K562 (cell line): Measurements from ENCODE around the gene EDA. TPM values are rescaled to one million over a fixed set of nuclear protein-coding genes. Genes with fewer than 3 reads are reported as not detected.

Experiments
- ATAC-seq: fragments of 200-7000 bp; cut with Tn5 transposase; 3 replicates; pipeline ENCODE4 v1.9.1; 2020; ENCODE audit warnings: moderate library complexity
- BruUV-seq: library from RNA; stranded (reverse); fragments of 400-500 nt; replicated peaks from 2 replicates; lab custom pipeline; 2021; lab: Mats Ljungman, UMichigan
- CTCF ChIA-PET: fragments of 300-600 bp; formaldehyde crosslinking; extraction: SDS; loops from one replicate; lab custom pipeline; 2021; ENCODE audit warnings: low intra/inter-chr PET ratio; lab: Yijun Ruan, JAX
- POLR2A ChIA-PET: fragments of 300-600, 350-650 bp; sonication (Branson Sonifier 250); formaldehyde crosslinking; extraction: SDS; loops from one replicate; lab custom pipeline; 2021; ENCODE audit warnings: antibody characterized with exemption, inconsistent platforms; lab: Yijun Ruan, JAX
- DNase-seq, 4 experiments: peaks; one replicate each; pipeline versions ENCODE4 v3.0.0 to v3.0.0-alpha.2; 2011 to 2018; ENCODE audit warnings: low spot score in 3 of 4, mixed read lengths in 3 of 4; ENCODE audit errors: extremely low read depth in 1 of 4
- FAIRE-seq: peaks from 2 replicates; lab custom pipeline; 2011; peaks lifted over from hg19 to GRCh38; lab: Jason Lieb, UNC
- H2AFZ ChIP-seq: 2 replicates; pipeline ENCODE4 v1.6.0; 2011; ENCODE audit warnings: low read depth, low read length, control low read depth, inconsistent platforms
- H3K27ac ChIP-seq: fragments of 200-600 bp; 3 replicates; pipeline ENCODE4 v1.8.0; 2011; ENCODE audit warnings: low read depth, mild to moderate bottlenecking, control low read depth, inconsistent platforms, low read length, moderate library complexity, mixed read lengths; ENCODE audit errors: extremely low read depth
- H3K27me3 ChIP-seq, 2 experiments: fragments of 300-600 bp in 1 of 2; 2 replicates in 1 of 2; 3 replicates in 1 of 2; pipeline versions ENCODE4 v1.6.0 to v1.8.0; 2011; ENCODE audit warnings: inconsistent platforms in 2 of 2, low read length in 2 of 2, mild to moderate bottlenecking in 1 of 2, mixed read lengths in 1 of 2, moderate library complexity in 1 of 2; ENCODE audit not compliant: control insufficient read depth in 2 of 2, insufficient read depth in 2 of 2
- H3K36me3 ChIP-seq: fragments of 300-600 bp; 3 replicates; pipeline ENCODE4 v1.8.0; 2011; ENCODE audit warnings: mild to moderate bottlenecking, low read length, inconsistent platforms; ENCODE audit not compliant: control insufficient read depth, insufficient read depth
- H3K4me1 ChIP-seq, 2 experiments: fragments of 200-600 bp in 1 of 2; replicated peaks in 1 of 2; 2 replicates in 1 of 2; 3 replicates in 1 of 2; pipeline versions ENCODE4 v1.5.1 to v1.8.0; 2011; ENCODE audit warnings: inconsistent platforms in 2 of 2, low read length in 2 of 2, mild to moderate bottlenecking in 1 of 2, mixed read lengths in 1 of 2, moderate library complexity in 1 of 2; ENCODE audit not compliant: control insufficient read depth in 2 of 2, insufficient read depth in 2 of 2
- H3K4me2 ChIP-seq: 2 replicates; pipeline ENCODE4 v1.6.1; 2011; ENCODE audit warnings: low read length, control low read depth, inconsistent platforms, mixed read lengths; ENCODE audit not compliant: insufficient read depth
- H3K4me3 ChIP-seq: fragments of 200-600 bp; sonication (generic), shearing (Covaris generic); 2 replicates; pipeline ENCODE4 v1.5.1; 2016; ENCODE audit warnings: control low read depth, inconsistent platforms
- H3K79me2 ChIP-seq: fragments of 200-600 bp; 3 replicates; pipeline ENCODE4 v1.8.0; 2011; ENCODE audit warnings: low read length, inconsistent platforms; ENCODE audit not compliant: control insufficient read depth, insufficient read depth
- H3K9ac ChIP-seq, 2 experiments: 2 replicates each; pipeline versions ENCODE4 v1.6.0 to v1.6.1; 2011; ENCODE audit warnings: low read depth in 2 of 2, low read length in 2 of 2, control low read depth in 1 of 2, inconsistent platforms in 1 of 2, mild to moderate bottlenecking in 1 of 2, mixed read lengths in 1 of 2; ENCODE audit not compliant: insufficient read depth in 1 of 2
- H3K9me1 ChIP-seq: one replicate; pipeline ENCODE4 v1.6.0; 2011; ENCODE audit warnings: inconsistent platforms, mild to moderate bottlenecking, low read length, moderate library complexity; ENCODE audit not compliant: control insufficient read depth, insufficient read depth
- H3K9me3 ChIP-seq: replicated peaks from 2 replicates; pipeline ENCODE4 v1.5.1; 2011; ENCODE audit warnings: low read depth, low read length, inconsistent platforms; ENCODE audit not compliant: control insufficient read depth, insufficient read depth
- H4K20me1 ChIP-seq: replicated peaks from 2 replicates; pipeline ENCODE4 v1.6.1; 2011; ENCODE audit warnings: low read length, inconsistent platforms, mixed read lengths; ENCODE audit not compliant: control insufficient read depth, insufficient read depth
- ASH1L ChIP-seq: fragments of 450-650 bp; IDR thresholded peaks from 2 replicates; pipeline ENCODE4 v1.6.1; 2018; ENCODE audit warnings: borderline replicate concordance, mild to moderate bottlenecking, low read depth; ENCODE audit not compliant: partially characterized antibody
- CBX3 ChIP-seq, 2 experiments: IDR thresholded peaks; 1 replicate in 1 of 2; 2 replicates in 1 of 2; pipeline ENCODE4 v1.6.1; 2012; ENCODE audit warnings: inconsistent platforms in 2 of 2, low read length in 2 of 2, borderline replicate concordance in 1 of 2, control low read depth in 1 of 2
- E2F8 ChIP-seq: fragments of 450-650 bp; IDR thresholded peaks from 2 replicates; pipeline ENCODE4 v1.7.1; 2018; ENCODE audit warnings: mild to moderate bottlenecking, low read depth; ENCODE audit not compliant: partially characterized antibody
- ELK1 ChIP-seq: sonication (generic); formaldehyde crosslinking; IDR thresholded peaks from 2 replicates; pipeline ENCODE4 v1.8.1; 2022; ENCODE audit warnings: missing genetic modification reagents
- HNRNPLL ChIP-seq: fragments of 200-400 bp; formaldehyde crosslinking; IDR thresholded peaks from 2 replicates; pipeline ENCODE4 v1.6.1; 2017; ENCODE audit warnings: low read length, low read depth, mild to moderate bottlenecking; ENCODE audit not compliant: poor library complexity, severe bottlenecking
- JUND ChIP-seq, 2 experiments: IDR thresholded peaks; 2 replicates in 1 of 2; 3 replicates in 1 of 2; pipeline ENCODE4 v1.6.1; 2011; ENCODE audit warnings: borderline replicate concordance in 2 of 2, low read depth in 2 of 2, low read length in 2 of 2, improper control_type of control experiment in 1 of 2, missing biosample characterization in 1 of 2, missing genetic modification characterization in 1 of 2, missing genetic modification reagents in 1 of 2
- MEF2D ChIP-seq: conservative IDR thresholded peaks from 2 replicates; pipeline ENCODE4 v1.6.1; 2016; ENCODE audit warnings: low read depth, missing genetic modification characterization, missing compliant biosample characterization
- SREBF1 ChIP-seq: fragments of 150-350 bp; IDR thresholded peaks from 2 replicates; pipeline ENCODE4 v1.6.1; 2014; ENCODE audit warnings: antibody characterized with exemption, low read depth, low read length, borderline replicate concordance
- TFE3 ChIP-seq: fragments of 450-650 bp; formaldehyde crosslinking; IDR thresholded peaks from 2 replicates; pipeline ENCODE4 v1.4.0; 2020; ENCODE audit warnings: mild to moderate bottlenecking, mixed read lengths
- ZKSCAN8 ChIP-seq: fragments of 200-800 bp; sonication (Bioruptor generic); IDR thresholded peaks from 2 replicates; pipeline ENCODE4 v1.6.1; 2016; ENCODE audit warnings: missing genetic modification characterization, missing compliant biosample characterization
- ZNF133 ChIP-seq: fragments of 250-450 bp; sonication (Bioruptor Pico); IDR thresholded peaks from 2 replicates; pipeline ENCODE4 v1.4.0; 2020; ENCODE audit warnings: mild to moderate bottlenecking
- WGBS: fragments of 100-300 bp; shearing (Covaris generic); methylation state at CpG from one replicate; pipeline ENCODE4 v1.1.6; 2016; ENCODE audit warnings: low coverage, mixed read lengths; ENCODE audit not compliant: insufficient coverage; ENCODE audit errors: missing lambda C conversion rate; 5-methylcytosine and 5-hydroxymethylcytosine counted together
- in situ Hi-C: fragments of 300-500 bp; cut with MboI; formaldehyde crosslinking; loops from 4 replicates; pipeline ENCODE4 v1.15.0; 2018; ENCODE audit warnings: inconsistent platforms, mixed read lengths
- intact Hi-C: fragments of 100-400 bp; cut with micrococcal nuclease; formaldehyde crosslinking; loops from 2 replicates; pipeline ENCODE4 v1.14.2; 2022
- polyA plus RNA-seq, 8 experiments: library from polyadenylated mRNA; depleted of rRNA in 4 of 8; stranded (reverse) in 5 of 8; unstranded in 3 of 8; fragments of >200 nt; fragmentation: Nextera tagmentation in 2 of 8; fragmentation: Illumina TruSeq in 1 of 8; extraction: Ambion mirVana in 2 of 8; extraction: Trizol in 1 of 8; gene quantifications; 2 replicates each; pipeline versions ENCODE4 v1.2.1 to v1.2.3, GENCODE V29; 2011 to 2014; ENCODE audit warnings: inconsistent platforms in 1 of 8, missing spikeins in 1 of 8
- total RNA-seq, 7 experiments: library from RNA; depleted of rRNA in 6 of 7; stranded (reverse); fragments of >200 nt in 6 of 7; fragmentation: Illumina TruSeq in 2 of 7; extraction: Trizol in 2 of 7; gene quantifications; 2 replicates each; pipeline versions ENCODE4 v1.2.1 to v1.2.3, GENCODE V29; 2011 to 2021; ENCODE audit warnings: low replicate concordance in 1 of 7
- TF ChIP-seq, protein P1 (sequence below): fragments of 250-450 bp; sonication (Bioruptor Pico); IDR thresholded peaks from 2 replicates; pipeline ENCODE4 v1.8.0; 2021; ENCODE audit warnings: mild to moderate bottlenecking, moderate library complexity

Gene EDA
- total and polyA plus RNA-seq, 9 of the 15 experiments (the other 6 are each of a cell fraction or from before 2014, with no cell fraction given): 0.03 to 0.40 (median 0.07) TPM

- Histone ChIP-seq H2AFZ (no peak overlapping the region), H3K4me2 (no peak overlapping the region), H3K79me2 (no peaks in the 10 kb centered on the region), H3K9me1 (no peaks in the 10 kb centered on the region), H3K9me3 (no peaks in the 10 kb centered on the region), H3K4me3 (no peak overlapping the region), H3K36me3 (no peaks in the 10 kb centered on the region), H3K27ac (no peak overlapping the region), H3K27me3 (no peaks in the 10 kb centered on the region), H3K4me1 (no peaks in the 10 kb centered on the region), H4K20me1 (no peaks in the 10 kb centered on the region), H3K9ac (no peak overlapping the region)
- intact Hi-C loops: no loop called here
- 0% methylated on average over 1 of the region's 1 CpG for WGBS
- POLR2A ChIA-PET: no interaction called here
- in situ Hi-C loops: no loop called here
- no peak for ATAC-seq
- FAIRE-seq: no peak
- no TSS peak for BruUV-seq
- TF ChIP-seq TFE3 (CRISPR knock-in tag) (no peak), ZNF133 (CRISPR knock-in tag) (no peak), JUND (IDR thresholded peaks at IDR 0.05; ENCODE audit: borderline replicate concordance, low read depth, low read length) (no peak), JUND (tag; IDR thresholded peaks at IDR 0.05; ENCODE audit: borderline replicate concordance, low read depth, low read length) (no peak), ELK1 (CRISPR knock-in tag) (no peak), ZKSCAN8 (CRISPR knock-in tag) (no peak), MEF2D (tag) (no peak), E2F8 (no peak), HNRNPLL (no peak), SREBF1 (no peak), ASH1L (no peak), CBX3 (IDR thresholded peaks at IDR 0.05; ENCODE audit: borderline replicate concordance in 1 of 2, low read length in 2 of 2) (no peak)
- TF ChIP-seq, protein P1, sequence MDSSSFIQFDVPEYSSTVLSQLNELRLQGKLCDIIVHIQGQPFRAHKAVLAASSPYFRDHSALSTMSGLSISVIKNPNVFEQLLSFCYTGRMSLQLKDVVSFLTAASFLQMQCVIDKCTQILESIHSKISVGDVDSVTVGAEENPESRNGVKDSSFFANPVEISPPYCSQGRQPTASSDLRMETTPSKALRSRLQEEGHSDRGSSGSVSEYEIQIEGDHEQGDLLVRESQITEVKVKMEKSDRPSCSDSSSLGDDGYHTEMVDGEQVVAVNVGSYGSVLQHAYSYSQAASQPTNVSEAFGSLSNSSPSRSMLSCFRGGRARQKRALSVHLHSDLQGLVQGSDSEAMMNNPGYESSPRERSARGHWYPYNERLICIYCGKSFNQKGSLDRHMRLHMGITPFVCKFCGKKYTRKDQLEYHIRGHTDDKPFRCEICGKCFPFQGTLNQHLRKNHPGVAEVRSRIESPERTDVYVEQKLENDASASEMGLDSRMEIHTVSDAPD (CRISPR knock-in tag): no peak
- CTCF ChIA-PET: no interaction called here
- no peak for DNase-seq
Observed at GRCh38 chrX:69876221-69876620, 260.3 kb downstream of the EDA start.
